ENCODE measurements around the gene SPATA32. TPM values are rescaled to one million over a fixed set of nuclear protein-coding genes. Genes with fewer than 3 reads are reported as not detected.

The SPATA32 gene
- total and polyA plus RNA-seq, 12 donors: 0.06 to 0.11 TPM; not detected in 10

DNA sequence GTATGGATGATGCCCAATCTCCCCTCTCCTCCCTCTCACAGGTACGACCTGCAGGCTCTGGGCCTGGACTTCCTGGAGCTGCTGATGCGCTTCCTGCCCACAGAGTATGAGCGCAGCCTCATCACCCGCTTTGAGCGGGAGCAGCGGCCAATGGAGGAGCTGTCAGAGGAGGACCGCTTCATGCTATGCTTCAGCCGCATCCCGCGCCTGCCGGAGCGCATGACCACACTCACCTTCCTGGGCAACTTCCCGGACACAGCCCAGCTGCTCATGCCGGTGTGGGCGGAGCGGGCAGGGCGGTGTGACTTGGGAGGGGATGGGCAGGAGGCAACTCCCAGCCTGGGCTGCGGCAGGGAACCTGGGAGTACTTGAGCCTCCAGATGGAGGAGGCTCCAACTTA lies 18.1 kb downstream of the SPATA32 start:
- Histone ChIP-seq H3K9me3 (replicated peaks in 1 of 3) (no peaks in the 10 kb centered on the region), H3K36me3 (replicated peaks in 1 of 2) (no peaks in the 10 kb centered on the region), H3K4me1 (replicated peaks in 1 of 2) (peaks cover 17 to 21% of the 10 kb centered on the region in 2 donors), H3K27me3 (peaks cover 9% of the 10 kb centered on the region), H3K27ac (no peak overlapping the region), H3K4me3 (no peak overlapping the region)
- intact Hi-C loops (cut with DNase I): no loop called here
- TF ChIP-seq, protein P1, sequence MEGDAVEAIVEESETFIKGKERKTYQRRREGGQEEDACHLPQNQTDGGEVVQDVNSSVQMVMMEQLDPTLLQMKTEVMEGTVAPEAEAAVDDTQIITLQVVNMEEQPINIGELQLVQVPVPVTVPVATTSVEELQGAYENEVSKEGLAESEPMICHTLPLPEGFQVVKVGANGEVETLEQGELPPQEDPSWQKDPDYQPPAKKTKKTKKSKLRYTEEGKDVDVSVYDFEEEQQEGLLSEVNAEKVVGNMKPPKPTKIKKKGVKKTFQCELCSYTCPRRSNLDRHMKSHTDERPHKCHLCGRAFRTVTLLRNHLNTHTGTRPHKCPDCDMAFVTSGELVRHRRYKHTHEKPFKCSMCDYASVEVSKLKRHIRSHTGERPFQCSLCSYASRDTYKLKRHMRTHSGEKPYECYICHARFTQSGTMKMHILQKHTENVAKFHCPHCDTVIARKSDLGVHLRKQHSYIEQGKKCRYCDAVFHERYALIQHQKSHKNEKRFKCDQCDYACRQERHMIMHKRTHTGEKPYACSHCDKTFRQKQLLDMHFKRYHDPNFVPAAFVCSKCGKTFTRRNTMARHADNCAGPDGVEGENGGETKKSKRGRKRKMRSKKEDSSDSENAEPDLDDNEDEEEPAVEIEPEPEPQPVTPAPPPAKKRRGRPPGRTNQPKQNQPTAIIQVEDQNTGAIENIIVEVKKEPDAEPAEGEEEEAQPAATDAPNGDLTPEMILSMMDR (IDR thresholded peaks at IDR 0.05): no peak
- TF ChIP-seq POLR2A (IDR thresholded peaks at IDR 0.05): no peak
- no peak for DNase-seq
- 88 to 92% (median 91%) methylated on average over 6 to 18 of the region's 18 CpGs for WGBS, 4 donors

DNA sequence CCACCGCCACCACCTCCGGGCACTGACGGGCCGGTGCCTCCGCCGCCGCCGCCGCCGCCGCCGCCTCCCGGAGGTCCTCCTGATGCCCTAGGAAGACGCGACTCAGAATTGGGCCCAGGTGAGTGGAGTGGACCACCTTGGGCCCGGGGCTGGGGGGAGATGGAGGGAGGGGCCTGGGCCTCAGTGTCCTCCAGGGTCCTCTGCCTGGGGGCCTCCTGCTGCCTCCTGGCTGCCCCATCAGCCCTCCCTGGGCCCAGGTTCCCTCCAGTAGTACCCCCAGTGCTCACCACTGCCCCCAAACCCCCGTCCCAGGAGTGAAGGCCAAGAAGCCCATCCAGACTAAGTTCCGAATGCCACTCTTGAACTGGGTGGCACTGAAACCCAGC lies 19.9 kb downstream of the SPATA32 start:
- TF ChIP-seq, protein P1 (IDR thresholded peaks at IDR 0.05): no peak
- TF ChIP-seq POLR2A (IDR thresholded peaks at IDR 0.05): no peak
- intact Hi-C loops (cut with DNase I): no loop called here
- Histone ChIP-seq H3K27ac (no peak overlapping the region), H3K4me1 (replicated peaks in 1 of 2) (peaks cover 7 to 14% of the 10 kb centered on the region in 2 donors), H3K4me3 (no peak overlapping the region), H3K27me3 (peaks cover 9% of the 10 kb centered on the region), H3K36me3 (replicated peaks in 1 of 2) (no peaks in the 10 kb centered on the region), H3K9me3 (replicated peaks in 1 of 3) (no peaks in the 10 kb centered on the region)
- WGBS, 4 donors: 22 to 42% (median 40%) methylated on average over 1 to 18 of the region's 18 CpGs; no CpG with 5 or more reads in 1 of the 4 donors
- no peak for DNase-seq

DNA sequence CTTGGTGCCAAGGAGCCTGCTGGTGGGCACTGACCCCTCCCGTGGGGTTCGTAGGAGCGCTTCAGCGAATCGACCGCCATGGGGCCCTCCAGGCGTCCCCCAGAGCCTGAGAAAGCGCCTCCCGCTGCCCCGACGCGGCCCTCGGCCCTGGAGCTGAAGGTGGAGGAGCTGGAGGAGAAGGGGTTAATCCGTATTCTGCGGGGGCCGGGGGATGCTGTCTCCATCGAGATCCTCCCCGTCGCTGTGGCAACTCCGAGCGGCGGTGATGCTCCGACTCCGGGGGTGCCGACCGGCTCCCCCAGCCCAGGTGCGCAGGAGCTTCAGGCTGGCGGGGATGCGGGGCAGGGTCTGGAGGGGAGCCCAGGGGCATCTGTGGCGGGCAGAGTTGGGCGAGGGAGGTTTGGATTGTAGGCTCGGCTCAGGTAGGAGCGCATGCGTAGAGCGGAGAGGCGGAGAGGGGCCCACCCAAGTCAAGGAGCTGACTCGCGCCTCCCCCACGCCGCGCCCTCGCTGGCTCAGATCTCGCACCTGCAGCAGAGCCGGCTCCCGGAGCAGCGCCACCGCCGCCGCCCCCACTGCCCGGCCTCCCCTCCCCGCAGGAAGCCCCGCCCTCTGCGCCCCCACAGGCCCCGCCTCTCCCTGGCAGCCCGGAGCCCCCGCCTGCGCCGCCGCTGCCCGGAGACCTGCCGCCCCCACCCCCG lies 20.4 kb downstream of the SPATA32 start:
- peaks cover 9% of the 10 kb centered on the region for H3K27me3 ChIP-seq
- H3K27ac ChIP-seq: no peak overlapping the region
- peak in 1 of 7 donors; percentile 69 for DNase-seq
- WGBS, 4 donors: 16 to 23% (median 16%) methylated on average over 9 to 62 of the region's 62 CpGs; no CpG with 5 or more reads in 1 of the 4 donors
- intact Hi-C loops (cut with DNase I): no loop called here
- H3K36me3 ChIP-seq (replicated peaks in 1 of 2): no peaks in the 10 kb centered on the region
- TF ChIP-seq POLR2A (IDR thresholded peaks at IDR 0.05): no peak
- TF ChIP-seq, protein P1 (IDR thresholded peaks at IDR 0.05): no peak
- H3K4me3 ChIP-seq: no peak overlapping the region
- H3K4me1 ChIP-seq (replicated peaks in 1 of 2): peaks cover 1 to 8% of the 10 kb centered on the region in 2 donors
- no peaks in the 10 kb centered on the region for H3K9me3 ChIP-seq (replicated peaks in 1 of 3)

DNA sequence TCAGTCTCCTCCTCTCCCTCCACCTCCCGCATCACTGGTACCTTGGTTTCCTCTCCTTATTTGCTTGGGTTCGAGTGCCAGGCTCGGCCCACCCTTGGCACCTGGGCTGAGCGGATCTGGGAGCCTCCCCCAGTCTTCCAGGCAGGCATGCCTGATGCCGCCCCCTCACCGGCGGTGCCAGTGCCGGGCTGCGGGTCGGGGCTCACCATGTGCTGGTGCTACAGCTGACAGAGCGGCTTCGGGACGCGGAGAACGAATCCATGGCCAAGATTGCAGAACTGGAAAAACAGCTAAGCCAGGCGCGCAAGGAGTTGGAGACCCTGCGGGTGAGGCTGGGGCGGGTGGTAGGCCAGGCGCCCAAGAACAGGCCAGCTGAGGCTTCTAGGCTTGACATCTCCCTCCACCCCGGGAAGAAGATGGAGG lies 21.0 kb downstream of the SPATA32 start:
- H3K4me3 ChIP-seq: no peak overlapping the region

More for the DNA sequence above, 21.0 kb downstream of the SPATA32 start:
- Histone ChIP-seq H3K9me3 (replicated peaks in 1 of 3) (no peaks in the 10 kb centered on the region), H3K27me3 (peaks cover 9% of the 10 kb centered on the region), H3K27ac (no peak overlapping the region), H3K4me1 (replicated peaks in 1 of 2) (peaks cover 0 to 6% of the 10 kb centered on the region in 2 donors), H3K36me3 (replicated peaks in 1 of 2) (no peaks in the 10 kb centered on the region)
- intact Hi-C loops (cut with DNase I): no loop called here
- DNase-seq: no peak
- WGBS, 4 donors: 47 to 75% (median 57%) methylated on average over 3 to 21 of the region's 21 CpGs
- TF ChIP-seq POLR2A (IDR thresholded peaks at IDR 0.05): no peak
- TF ChIP-seq, protein P1 (IDR thresholded peaks at IDR 0.05): no peak
